Keratinocyte (primary cell): ENCODE data around the gene FLYWCH1. TPM values are rescaled to one million over a fixed set of nuclear protein-coding genes. Genes with fewer than 3 reads are reported as not detected.
A peak's percentile ranks its signal among the peaks of the same experiment; 100 is the strongest.

Experiments
- DNase-seq: peaks from one replicate; pipeline ENCODE4 v3.0.0-alpha.2; 2011; ENCODE audit warnings: low read depth, missing footprints, low spot score
- FAIRE-seq: peaks from 2 replicates; lab custom pipeline; 2011; peaks lifted over from hg19 to GRCh38; lab: Jason Lieb, UNC
- H2AFZ ChIP-seq: 2 replicates; pipeline ENCODE4 v1.6.0; 2012; ENCODE audit warnings: low read length, control low read depth, inconsistent platforms; ENCODE audit not compliant: control insufficient read depth
- H3K27ac ChIP-seq: 2 replicates; pipeline ENCODE4 v1.5.1; 2011; ENCODE audit warnings: low read length; ENCODE audit not compliant: control insufficient read depth, insufficient read depth
- H3K27me3 ChIP-seq: 3 replicates; pipeline ENCODE4 v1.6.0; 2011; ENCODE audit warnings: low read length; ENCODE audit not compliant: control insufficient read depth, insufficient read depth; ENCODE audit errors: extremely low read depth
- H3K36me3 ChIP-seq, 2 experiments: 2 replicates in 1 of 2; 3 replicates in 1 of 2; pipeline ENCODE4 v1.5.1; 2011; ENCODE audit warnings: low read length in 2 of 2, mild to moderate bottlenecking in 1 of 2; ENCODE audit not compliant: control insufficient read depth in 2 of 2, insufficient read depth in 2 of 2; ENCODE audit errors: extremely low read depth in 1 of 2
- H3K4me1 ChIP-seq: 3 replicates; pipeline ENCODE4 v1.5.1; 2011; ENCODE audit warnings: low read length; ENCODE audit not compliant: control insufficient read depth, insufficient read depth; ENCODE audit errors: extremely low read depth
- H3K4me2 ChIP-seq: 3 replicates; pipeline ENCODE4 v1.6.0; 2011; ENCODE audit warnings: low read depth, low read length; ENCODE audit not compliant: control insufficient read depth, insufficient read depth; ENCODE audit errors: extremely low read depth
- H3K4me3 ChIP-seq, 3 experiments: fragments of 200-600 bp in 1 of 3; sonication (generic) in 1 of 3; 2 replicates in 2 of 3; 3 replicates in 1 of 3; pipeline ENCODE4 v1.5.1; 2011 to 2016; ENCODE audit warnings: low read length in 3 of 3, mild to moderate bottlenecking in 3 of 3, control low read depth in 2 of 3, inconsistent platforms in 1 of 3, low read depth in 1 of 3, mixed read lengths in 1 of 3, mixed run types in 1 of 3, moderate library complexity in 1 of 3; ENCODE audit not compliant: control insufficient read depth in 2 of 3, insufficient read depth in 2 of 3; ENCODE audit errors: extremely low read depth in 1 of 3
- H3K79me2 ChIP-seq: 2 replicates; pipeline ENCODE4 v1.6.0; 2012; ENCODE audit warnings: low read length; ENCODE audit not compliant: control insufficient read depth, insufficient read depth
- H3K9ac ChIP-seq: 3 replicates; pipeline ENCODE4 v1.6.0; 2011; ENCODE audit warnings: low read length; ENCODE audit not compliant: control insufficient read depth, insufficient read depth; ENCODE audit errors: extremely low read depth
- H3K9me1 ChIP-seq: 3 replicates; pipeline ENCODE4 v1.6.0; 2011; ENCODE audit warnings: low read length; ENCODE audit not compliant: control insufficient read depth, insufficient read depth; ENCODE audit errors: extremely low read depth
- H3K9me3 ChIP-seq: 2 replicates; pipeline ENCODE4 v1.5.1; 2012; ENCODE audit warnings: low read depth, low read length; ENCODE audit not compliant: control insufficient read depth
- H4K20me1 ChIP-seq: 3 replicates; pipeline ENCODE4 v1.6.0; 2011; ENCODE audit warnings: low read length; ENCODE audit not compliant: control insufficient read depth, insufficient read depth; ENCODE audit errors: extremely low read depth
- EZH2 ChIP-seq: IDR thresholded peaks from one replicate; pipeline ENCODE4 v1.6.1; 2012; ENCODE audit warnings: inconsistent platforms, mild to moderate bottlenecking, low read length, moderate library complexity
- dilution Hi-C: fragments of 300-500 bp; cut with MboI; formaldehyde crosslinking; loops from one replicate; pipeline ENCODE4 v1.7.0; 2020; ENCODE audit warnings: low sequenced_read_pairs; ENCODE audit not compliant: extremely low pct_ligation_motif_present
- polyA plus RNA-seq, 5 experiments: library from polyadenylated mRNA; depleted of rRNA in 3 of 5; stranded (reverse) in 3 of 5; stranded (forward) in 1 of 5; unstranded in 1 of 5; fragments of >200 nt; gene quantifications; 1 replicate in 1 of 5; 2 replicates in 3 of 5; 3 replicates in 1 of 5; pipeline versions ENCODE4 v1.2.1 to v1.2.3, GENCODE V29; 2011 to 2012; ENCODE audit warnings: missing spikeins in 2 of 5, low read depth in 1 of 5, low replicate concordance in 1 of 5
- TF ChIP-seq, protein P1 (sequence below), 3 experiments: IDR thresholded peaks in 1 of 3; conservative IDR thresholded peaks in 1 of 3; optimal IDR thresholded peaks in 1 of 3; 2 replicates in 2 of 3; 3 replicates in 1 of 3; pipeline versions ENCODE3 to v1.5.1; 2011; ENCODE audit warnings: low read length in 3 of 3, mild to moderate bottlenecking in 3 of 3, moderate library complexity in 2 of 3, control low read depth in 1 of 3, inconsistent platforms in 1 of 3; ENCODE audit not compliant: insufficient read depth in 2 of 3; ENCODE audit errors: extremely low read depth in 1 of 3

Gene FLYWCH1
- polyA plus RNA-seq, 1 donor (not counting 4 experiments of a cell fraction or from before 2014, with no cell fraction given) = 16.2 TPM

- Histone ChIP-seq H3K9ac (no peak overlapping the region), H3K27me3 (no peaks in the 10 kb centered on the region), H3K4me3 (peak overlapping the region in 2 of 3 experiments; percentile 80 to 86), H3K4me1 (peaks cover 25% of the 10 kb centered on the region), H3K9me1 (no peaks in the 10 kb centered on the region), H3K4me2 (peak overlapping the region; percentile 99), H4K20me1 (no peaks in the 10 kb centered on the region), H3K27ac (no peak overlapping the region), H2AFZ (no peak overlapping the region), H3K36me3 (peaks cover 8 to 15% of the 10 kb centered on the region in 2 experiments), H3K79me2 (peaks cover 19% of the 10 kb centered on the region), H3K9me3 (no peaks in the 10 kb centered on the region)
- no peak for TF ChIP-seq EZH2
- TF ChIP-seq, protein P1, sequence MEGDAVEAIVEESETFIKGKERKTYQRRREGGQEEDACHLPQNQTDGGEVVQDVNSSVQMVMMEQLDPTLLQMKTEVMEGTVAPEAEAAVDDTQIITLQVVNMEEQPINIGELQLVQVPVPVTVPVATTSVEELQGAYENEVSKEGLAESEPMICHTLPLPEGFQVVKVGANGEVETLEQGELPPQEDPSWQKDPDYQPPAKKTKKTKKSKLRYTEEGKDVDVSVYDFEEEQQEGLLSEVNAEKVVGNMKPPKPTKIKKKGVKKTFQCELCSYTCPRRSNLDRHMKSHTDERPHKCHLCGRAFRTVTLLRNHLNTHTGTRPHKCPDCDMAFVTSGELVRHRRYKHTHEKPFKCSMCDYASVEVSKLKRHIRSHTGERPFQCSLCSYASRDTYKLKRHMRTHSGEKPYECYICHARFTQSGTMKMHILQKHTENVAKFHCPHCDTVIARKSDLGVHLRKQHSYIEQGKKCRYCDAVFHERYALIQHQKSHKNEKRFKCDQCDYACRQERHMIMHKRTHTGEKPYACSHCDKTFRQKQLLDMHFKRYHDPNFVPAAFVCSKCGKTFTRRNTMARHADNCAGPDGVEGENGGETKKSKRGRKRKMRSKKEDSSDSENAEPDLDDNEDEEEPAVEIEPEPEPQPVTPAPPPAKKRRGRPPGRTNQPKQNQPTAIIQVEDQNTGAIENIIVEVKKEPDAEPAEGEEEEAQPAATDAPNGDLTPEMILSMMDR (optimal IDR thresholded peaks at IDR 0.05 in 1 of 3, IDR thresholded peaks at IDR 0.05 in 1 of 3, conservative IDR thresholded peaks at IDR 0.05 in 1 of 3; ENCODE audit: extremely low read depth in 1 of 3, insufficient read depth in 2 of 3, low read length in 3 of 3) = no peak
- FAIRE-seq (no peak), DNase-seq (no peak)
- dilution Hi-C loops = no loop called here
Observed at GRCh38 chr16:2913603-2914002, 1.9 kb downstream of the FLYWCH1 start.

GRCh38 chr16:2914233-2914632 lies 2.5 kb downstream of the FLYWCH1 start:
- Histone ChIP-seq H4K20me1 (no peaks in the 10 kb centered on the region), H3K27me3 (no peaks in the 10 kb centered on the region), H3K27ac (no peak overlapping the region), H3K4me2 (no peak overlapping the region), H3K79me2 (peaks cover 19% of the 10 kb centered on the region), H3K36me3 (peaks cover 8 to 15% of the 10 kb centered on the region in 2 experiments), H2AFZ (no peak overlapping the region), H3K9ac (no peak overlapping the region), H3K4me1 (peaks cover 25% of the 10 kb centered on the region), H3K9me3 (no peaks in the 10 kb centered on the region), H3K4me3 (no peak overlapping the region), H3K9me1 (no peaks in the 10 kb centered on the region)
- FAIRE-seq = no peak
- no peak for DNase-seq
- dilution Hi-C loops = no loop called here
- TF ChIP-seq, protein P1 (optimal IDR thresholded peaks at IDR 0.05 in 1 of 3, IDR thresholded peaks at IDR 0.05 in 1 of 3, conservative IDR thresholded peaks at IDR 0.05 in 1 of 3; ENCODE audit: extremely low read depth in 1 of 3, insufficient read depth in 2 of 3, low read length in 3 of 3) = no peak
- no peak for TF ChIP-seq EZH2
